Chondrocyte (in vitro differentiated cells): ENCODE results near the gene CAMKMT. TPM values are rescaled to one million over a fixed set of nuclear protein-coding genes. Genes with fewer than 3 reads are reported as not detected.

ENCODE experiments used
- DNase-seq: peaks from one replicate; pipeline ENCODE4 v3.0.0; 2021; ENCODE audit warnings: mixed read lengths, low spot score
- H3K27ac Mint-ChIP-seq: one replicate; pipeline ENCODE4 v1.8.0; 2021; ENCODE audit warnings: mild to moderate bottlenecking, moderate library complexity, mixed read lengths; ENCODE audit not compliant: unreplicated experiment
- H3K27me3 Mint-ChIP-seq: 2 replicates; pipeline ENCODE4 v1.8.0; 2021; ENCODE audit warnings: low read depth, mixed read lengths
- H3K36me3 Mint-ChIP-seq: 2 replicates; pipeline ENCODE4 v1.8.0; 2021; ENCODE audit warnings: low read depth, mixed read lengths
- H3K4me1 Mint-ChIP-seq: 2 replicates; pipeline ENCODE4 v1.8.0; 2021; ENCODE audit warnings: low read depth, mild to moderate bottlenecking, mixed read lengths
- H3K4me3 Mint-ChIP-seq: one replicate; pipeline ENCODE4 v1.8.0; 2021; ENCODE audit warnings: mild to moderate bottlenecking, moderate library complexity, mixed read lengths; ENCODE audit not compliant: unreplicated experiment
- H3K9me3 Mint-ChIP-seq: 2 replicates; pipeline ENCODE4 v1.8.0; 2021; ENCODE audit warnings: low read depth, mixed read lengths
- CTCF ChIP-seq: fragments of 200-600 bp; sonication (generic); IDR thresholded peaks from 2 replicates; pipeline ENCODE4 v1.5.0; 2021; ENCODE audit warnings: antibody characterized with exemption, mild to moderate bottlenecking, moderate library complexity
- total RNA-seq: library from RNA; stranded (reverse); gene quantifications from 3 replicates; pipeline ENCODE4 v1.2.1, GENCODE V29; 2021

CAMKMT gene
- total RNA-seq, 1 donor from 2014 or later, result 6.5 TPM

GRCh38 chr2:44671916-44672315 lies 310.2 kb downstream of the CAMKMT start:
- H3K27ac Mint-ChIP-seq, result no peak overlapping the region
- H3K36me3 Mint-ChIP-seq, result peaks cover 3% of the 10 kb centered on the region
- TF ChIP-seq CTCF, result no peak
- no peaks in the 10 kb centered on the region for H3K27me3 Mint-ChIP-seq
- H3K9me3 Mint-ChIP-seq, result no peaks in the 10 kb centered on the region
- no peak for DNase-seq
- H3K4me3 Mint-ChIP-seq, result no peak overlapping the region
- no peaks in the 10 kb centered on the region for H3K4me1 Mint-ChIP-seq

- no peak for TF ChIP-seq CTCF
- Mint-ChIP-seq H3K4me3 (no peak overlapping the region), H3K9me3 (no peaks in the 10 kb centered on the region), H3K27ac (no peak overlapping the region), H3K36me3 (no peaks in the 10 kb centered on the region), H3K27me3 (no peaks in the 10 kb centered on the region), H3K4me1 (no peaks in the 10 kb centered on the region)
- no peak for DNase-seq
Observed at GRCh38 chr2:44672431-44672830, 310.7 kb downstream of the CAMKMT start.

GRCh38 chr2:44674473-44675284 lies 312.9 kb downstream of the CAMKMT start:
- H3K27ac Mint-ChIP-seq, result no peak overlapping the region
- no peaks in the 10 kb centered on the region for H3K9me3 Mint-ChIP-seq
- TF ChIP-seq CTCF, result no peak
- no peaks in the 10 kb centered on the region for H3K4me1 Mint-ChIP-seq
- H3K27me3 Mint-ChIP-seq, result no peaks in the 10 kb centered on the region
- H3K4me3 Mint-ChIP-seq, result no peak overlapping the region
- DNase-seq, result no peak
- H3K36me3 Mint-ChIP-seq, result no peaks in the 10 kb centered on the region

GRCh38 chr2:44676379-44676778 lies 314.6 kb downstream of the CAMKMT start:
- Mint-ChIP-seq H3K4me1 (peaks cover 3% of the 10 kb centered on the region), H3K4me3 (no peak overlapping the region), H3K27ac (no peak overlapping the region), H3K27me3 (no peaks in the 10 kb centered on the region), H3K36me3 (no peaks in the 10 kb centered on the region), H3K9me3 (no peaks in the 10 kb centered on the region)
- TF ChIP-seq CTCF, result no peak
- no peak for DNase-seq

GRCh38 chr2:44679584-44679983 lies 317.8 kb downstream of the CAMKMT start:
- no peak for DNase-seq
- Mint-ChIP-seq H3K4me1 (peaks cover 3% of the 10 kb centered on the region), H3K36me3 (no peaks in the 10 kb centered on the region), H3K4me3 (no peak overlapping the region), H3K27me3 (no peaks in the 10 kb centered on the region), H3K9me3 (no peaks in the 10 kb centered on the region), H3K27ac (no peak overlapping the region)
- TF ChIP-seq CTCF, result no peak
